Hepatocyte (in vitro differentiated cells): ENCODE data around the gene DENND1A.

Experiments used
- EZH2 ChIP-seq: fragments of 200-600 bp; sonication (generic); IDR thresholded peaks from 2 replicates; pipeline ENCODE4 v1.6.1; 2016; ENCODE audit warnings: antibody characterized with exemption, mild to moderate bottlenecking, borderline replicate concordance
- TF ChIP-seq, protein P1 (sequence below): fragments of 200-600 bp; sonication (generic); IDR thresholded peaks from 2 replicates; pipeline ENCODE4 v1.5.1; 2016; ENCODE audit warnings: antibody characterized with exemption, mild to moderate bottlenecking; ENCODE audit not compliant: poor library complexity

DNA sequence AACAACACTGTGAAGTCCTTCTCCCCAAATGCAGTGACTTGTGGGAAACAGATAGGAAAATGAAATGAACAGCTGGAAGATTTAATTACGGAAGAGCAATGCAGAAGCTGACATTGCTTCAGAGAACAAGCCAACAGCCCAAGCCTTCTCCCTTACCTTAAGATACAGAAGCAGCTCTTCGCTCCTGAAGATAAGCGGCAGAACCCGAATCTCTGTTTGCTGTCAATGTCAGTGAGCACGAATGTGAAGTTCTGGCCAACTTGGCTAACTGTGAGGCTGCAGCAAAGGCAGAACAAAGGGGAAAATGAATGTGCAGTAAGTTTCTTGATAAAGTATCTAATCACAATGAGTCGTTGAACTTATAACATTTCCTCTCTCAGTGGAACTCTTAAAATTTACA is 172.4 kb downstream of the DENND1A start:
- TF ChIP-seq, protein P1, sequence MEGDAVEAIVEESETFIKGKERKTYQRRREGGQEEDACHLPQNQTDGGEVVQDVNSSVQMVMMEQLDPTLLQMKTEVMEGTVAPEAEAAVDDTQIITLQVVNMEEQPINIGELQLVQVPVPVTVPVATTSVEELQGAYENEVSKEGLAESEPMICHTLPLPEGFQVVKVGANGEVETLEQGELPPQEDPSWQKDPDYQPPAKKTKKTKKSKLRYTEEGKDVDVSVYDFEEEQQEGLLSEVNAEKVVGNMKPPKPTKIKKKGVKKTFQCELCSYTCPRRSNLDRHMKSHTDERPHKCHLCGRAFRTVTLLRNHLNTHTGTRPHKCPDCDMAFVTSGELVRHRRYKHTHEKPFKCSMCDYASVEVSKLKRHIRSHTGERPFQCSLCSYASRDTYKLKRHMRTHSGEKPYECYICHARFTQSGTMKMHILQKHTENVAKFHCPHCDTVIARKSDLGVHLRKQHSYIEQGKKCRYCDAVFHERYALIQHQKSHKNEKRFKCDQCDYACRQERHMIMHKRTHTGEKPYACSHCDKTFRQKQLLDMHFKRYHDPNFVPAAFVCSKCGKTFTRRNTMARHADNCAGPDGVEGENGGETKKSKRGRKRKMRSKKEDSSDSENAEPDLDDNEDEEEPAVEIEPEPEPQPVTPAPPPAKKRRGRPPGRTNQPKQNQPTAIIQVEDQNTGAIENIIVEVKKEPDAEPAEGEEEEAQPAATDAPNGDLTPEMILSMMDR, result no peak
- TF ChIP-seq EZH2, result no peak
